BLaER1 treated with 17β-estradiol and CSF1 and Interleukin-3, amounts not matched to agents 10 nM and 100 nM (cell line): ENCODE data around the gene FGF21.
"Not testable (repeated sequence)": the region's sequence is repeated elsewhere in the genome, so short reads cannot be mapped to it uniquely, and the experiment has no call there.

ENCODE experiments used
- H3K27ac ChIP-seq, 11 experiments: shearing (Covaris generic); formaldehyde crosslinking; 2 replicates each; pipeline ENCODE4 v1.8.1; 2022
- H3K27me3 ChIP-seq, 11 experiments: shearing (Covaris generic); formaldehyde crosslinking; 2 replicates each; pipeline ENCODE4 v1.8.1; 2022
- H3K36me3 ChIP-seq, 11 experiments: shearing (Covaris generic); formaldehyde crosslinking; 2 replicates each; pipeline ENCODE4 v1.8.1; 2022
- H3K4me1 ChIP-seq, 10 experiments: shearing (Covaris generic); formaldehyde crosslinking; 2 replicates each; pipeline ENCODE4 v1.8.1; 2022
- H3K4me2 ChIP-seq, 11 experiments: shearing (Covaris generic); formaldehyde crosslinking; 2 replicates each; pipeline ENCODE4 v1.8.1; 2022
- H3K4me3 ChIP-seq, 10 experiments: shearing (Covaris generic); formaldehyde crosslinking; 2 replicates each; pipeline ENCODE4 v1.8.1; 2022
- H3K9ac ChIP-seq, 11 experiments: shearing (Covaris generic); formaldehyde crosslinking; 2 replicates each; pipeline ENCODE4 v1.8.1; 2022
- H3K9me3 ChIP-seq, 11 experiments: shearing (Covaris generic); formaldehyde crosslinking; replicated peaks in 1 of 11; 2 replicates each; pipeline ENCODE4 v1.8.1; 2022
- H4K20me1 ChIP-seq, 11 experiments: shearing (Covaris generic); formaldehyde crosslinking; 2 replicates each; pipeline ENCODE4 v1.8.1; 2022
- Cebpa-rat ChIP-seq, 11 experiments: shearing (Covaris generic); IDR thresholded peaks; 2 replicates each; pipeline ENCODE4 v1.8.1; 2022

FGF21 gene

GRCh38 chr19:48752496-48753365, 2.6 kb upstream of the FGF21 start, which contains the start of gene FUT1:
Gene FUT1, minus strand, starts transcription at chr19:48752641. Its CDS starts 1,360 bp downstream, at chr19:48751281.
- H3K9ac ChIP-seq: peak within 1 kb of the TSS; percentile 60 to 82 (median 76)
- no peak for TF ChIP-seq Cebpa-rat (IDR thresholded peaks at IDR 0.05)
- H4K20me1 ChIP-seq: peaks cover 0 to 7% (median 0%) of the 10 kb centered on the region in 11 experiments; a peak in 3 of 22 replicates
- H3K4me1 ChIP-seq: peaks cover 47 to 71% (median 59%) of the 10 kb centered on the region in 10 experiments
- H3K4me2 ChIP-seq: peak within 1 kb of the TSS; percentile 92 to 100 (median 99)
- H3K4me3 ChIP-seq: peak within 1 kb of the TSS; percentile 62 to 80 (median 70)
- H3K9me3 ChIP-seq: no peaks in the 10 kb centered on the region
- peaks cover 0 to 32% (median 25%) of the 10 kb centered on the region in 11 experiments; a peak in 19 of 22 replicates for H3K27me3 ChIP-seq
- H3K27ac ChIP-seq: peak within 1 kb of the TSS in 10 of 11 experiments; percentile 40 to 68 (median 58); a peak in 19 of 22 replicates
- peaks cover 0 to 17% (median 7%) of the 10 kb centered on the region in 11 experiments; a peak in 11 of 22 replicates for H3K36me3 ChIP-seq

GRCh38 chr19:48755787-48756186, 463 bp downstream of the FGF21 start:
- Histone ChIP-seq H3K4me1 (peaks cover 42 to 63% (median 54%) of the 10 kb centered on the region in 10 experiments), H3K9me3 (no peaks in the 10 kb centered on the region), H3K27me3 (peaks cover 0 to 32% (median 25%) of the 10 kb centered on the region in 11 experiments; a peak in 19 of 22 replicates), H3K9ac (no peak overlapping the region), H4K20me1 (peaks cover 0 to 2% (median 0%) of the 10 kb centered on the region in 11 experiments; a peak in 2 of 22 replicates), H3K4me2 (no peak overlapping the region), H3K4me3 (no peak overlapping the region), H3K27ac (no peak overlapping the region), H3K36me3 (peaks cover 0 to 2% (median under 1%) of the 10 kb centered on the region in 11 experiments; a peak in 6 of 22 replicates)
- TF ChIP-seq Cebpa-rat (IDR thresholded peaks at IDR 0.05): no peak

- no peak overlapping the region for H3K27ac ChIP-seq
- H3K36me3 ChIP-seq: no peaks in the 10 kb centered on the region
- no peak for TF ChIP-seq Cebpa-rat (IDR thresholded peaks at IDR 0.05)
- peaks cover 40 to 63% (median 53%) of the 10 kb centered on the region in 10 experiments for H3K4me1 ChIP-seq
- H3K4me2 ChIP-seq: no peak overlapping the region
- no peaks in the 10 kb centered on the region for H4K20me1 ChIP-seq
- no peaks in the 10 kb centered on the region for H3K9me3 ChIP-seq
- no peak overlapping the region for H3K4me3 ChIP-seq
- no peak overlapping the region for H3K9ac ChIP-seq
- H3K27me3 ChIP-seq: peaks cover 0 to 32% (median 25%) of the 10 kb centered on the region in 11 experiments; a peak in 19 of 22 replicates
These were observed 888 bp downstream of the FGF21 start for GRCh38 chr19:48756212-48756611.

- Histone ChIP-seq H3K4me2 (no peak overlapping the region), H3K9ac (no peak overlapping the region)
These were observed 1.4 kb downstream of the FGF21 start for GRCh38 chr19:48756686-48757085.

GRCh38 chr19:48757089-48757675, 1.9 kb downstream of the FGF21 start:
- Histone ChIP-seq H3K4me1 (peaks cover 30 to 53% (median 43%) of the 10 kb centered on the region in 10 experiments), H3K4me3 (no peak overlapping the region), H4K20me1 (no peaks in the 10 kb centered on the region), H3K9ac (no peak overlapping the region), H3K9me3 (no peaks in the 10 kb centered on the region), H3K27ac (no peak overlapping the region), H3K27me3 (peaks cover 0 to 23% (median 19%) of the 10 kb centered on the region in 11 experiments; a peak in 19 of 22 replicates), H3K36me3 (no peaks in the 10 kb centered on the region), H3K4me2 (no peak overlapping the region)
- TF ChIP-seq Cebpa-rat (IDR thresholded peaks at IDR 0.05): no peak

More at GRCh38 chr19:48756686-48757085, 1.4 kb downstream of the FGF21 start:
- Histone ChIP-seq H4K20me1 (no peaks in the 10 kb centered on the region), H3K27ac (no peak overlapping the region), H3K4me3 (no peak overlapping the region), H3K27me3 (peaks cover 0 to 27% (median 23%) of the 10 kb centered on the region in 11 experiments; a peak in 19 of 22 replicates), H3K9me3 (no peaks in the 10 kb centered on the region), H3K36me3 (no peaks in the 10 kb centered on the region), H3K4me1 (peaks cover 35 to 58% (median 48%) of the 10 kb centered on the region in 10 experiments)
- no peak for TF ChIP-seq Cebpa-rat (IDR thresholded peaks at IDR 0.05)

GRCh38 chr19:48757741-48758144, 2.4 kb downstream of the FGF21 start:
- Histone ChIP-seq H3K27me3 (peaks cover 0 to 17% (median 14%) of the 10 kb centered on the region in 11 experiments; a peak in 19 of 22 replicates), H3K4me3 (no peak overlapping the region), H3K4me2 (no peak overlapping the region), H3K27ac (no peak overlapping the region), H3K4me1 (peaks cover 29 to 47% (median 37%) of the 10 kb centered on the region in 10 experiments), H3K9ac (no peak overlapping the region), H3K9me3 (no peaks in the 10 kb centered on the region), H4K20me1 (no peaks in the 10 kb centered on the region), H3K36me3 (no peaks in the 10 kb centered on the region)
- no peak for TF ChIP-seq Cebpa-rat (IDR thresholded peaks at IDR 0.05)

GRCh38 chr19:48760504-48761205, 5.3 kb downstream of the FGF21 start:
- no peak overlapping the region for H3K4me3 ChIP-seq
- peak overlapping the region; percentile 5 to 77 (median 65); a peak in 20 of 22 replicates for H3K27ac ChIP-seq
- peak overlapping the region in 8 of 11 experiments; percentile 0 to 53 (median 30); a peak in 9 of 22 replicates for H3K9ac ChIP-seq
- no peaks in the 10 kb centered on the region for H3K9me3 ChIP-seq
- H3K27me3 ChIP-seq: no peaks in the 10 kb centered on the region
- peaks cover 11 to 21% (median 18%) of the 10 kb centered on the region in 10 experiments for H3K4me1 ChIP-seq
- no peaks in the 10 kb centered on the region for H4K20me1 ChIP-seq
- H3K36me3 ChIP-seq: no peaks in the 10 kb centered on the region
- no peak for TF ChIP-seq Cebpa-rat (IDR thresholded peaks at IDR 0.05)
- H3K4me2 ChIP-seq: peak overlapping the region; percentile 37 to 86 (median 68)

- H3K27me3 ChIP-seq, H3K4me3 ChIP-seq, H3K9me3 ChIP-seq, H3K27ac ChIP-seq, H3K4me2 ChIP-seq, H3K9ac ChIP-seq, H4K20me1 ChIP-seq, H3K36me3 ChIP-seq: not testable (repeated sequence)
- H3K4me1 ChIP-seq: peaks cover 9 to 35% (median 21%) of the 10 kb centered on the region in 10 experiments
These were observed 10.5 kb downstream of the FGF21 start for GRCh38 chr19:48765816-48766215.

GRCh38 chr19:48768171-48768753, 12.9 kb downstream of the FGF21 start:
- not testable (repeated sequence) for H3K9ac ChIP-seq, H4K20me1 ChIP-seq, H3K27me3 ChIP-seq, H3K4me3 ChIP-seq, H3K36me3 ChIP-seq, H3K9me3 ChIP-seq
- H3K4me1 ChIP-seq: peaks cover 7 to 34% (median 22%) of the 10 kb centered on the region in 10 experiments; a peak in 18 of 20 replicates
- H3K4me2 ChIP-seq: peak overlapping the region in 9 of 11 experiments; percentile 3 to 70 (median 47); a peak in 16 of 22 replicates
- H3K27ac ChIP-seq: peak overlapping the region in 5 of 11 experiments; percentile 24 to 61 (median 48); a peak in 7 of 22 replicates
